ENCODE data around the gene CFB. TPM values are rescaled to one million over a fixed set of nuclear protein-coding genes. Genes with fewer than 3 reads are reported as not detected.

CFB gene
- total RNA-seq, 4 donors from 2014 or later = 9.0 to 59.7 (median 39.6) TPM

DNA sequence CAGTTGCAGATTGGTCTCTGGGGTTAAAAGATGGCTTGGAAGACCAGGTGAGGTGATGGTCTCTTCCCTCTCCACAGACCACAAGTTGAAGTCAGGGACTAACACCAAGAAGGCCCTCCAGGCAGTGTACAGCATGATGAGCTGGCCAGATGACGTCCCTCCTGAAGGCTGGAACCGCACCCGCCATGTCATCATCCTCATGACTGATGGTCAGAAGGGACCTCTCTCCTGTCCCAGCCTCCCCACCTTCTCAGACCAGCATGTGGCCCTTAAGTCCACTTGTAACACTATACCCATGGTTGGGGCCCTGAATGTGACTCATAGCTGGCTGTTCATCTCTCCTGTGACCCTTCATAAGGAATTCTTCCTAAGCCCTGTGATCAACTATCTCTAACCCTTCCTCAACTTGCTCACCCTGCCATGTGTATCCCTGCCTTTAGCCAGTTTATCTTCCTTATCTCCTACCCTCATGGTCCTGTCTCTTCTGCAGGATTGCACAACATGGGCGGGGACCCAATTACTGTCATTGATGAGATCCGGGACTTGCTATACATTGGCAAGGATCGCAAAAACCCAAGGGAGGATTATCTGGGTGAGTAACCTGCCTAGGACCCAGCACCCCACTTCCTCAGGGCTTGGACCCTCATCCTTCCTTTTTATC is 3.0 kb downstream of the CFB start:
- intact Hi-C loops (cut with DNase I; ENCODE audit: low total_unique reads) (no loop called here), in situ Hi-C loops (cut with MboI; ENCODE audit: low pct_ligation_motif_present in 1 of 4, low pct_unique_long_range_greater_than_20kb in 1 of 4, low sequenced_read_pairs in 3 of 4) (no loop called here)
- 72 to 84% methylated on average over 6 of the region's 6 CpGs for WGBS, 2 donors (ENCODE audit: low coverage in 1 of 2)
- Histone ChIP-seq H3K4me1 (peaks cover 8 to 23% (median 18%) of the 10 kb centered on the region in 4 donors), H3K4me3 (no peak overlapping the region), H3K9me3 (no peaks in the 10 kb centered on the region), H3K36me3 (peaks cover 0 to 12% (median 5%) of the 10 kb centered on the region in 4 donors), H3K27ac (no peak overlapping the region), H3K27me3 (no peaks in the 10 kb centered on the region)
- TF ChIP-seq POLR2A (IDR thresholded peaks at IDR 0.05) (peak; percentile 2), POLR2AphosphoS5 (IDR thresholded peaks at IDR 0.05) (no peak)
- no peak for DNase-seq

GRCh38 chr6:31949926-31950548 is 4.1 kb downstream of the CFB start:
- in situ Hi-C loops (cut with MboI; ENCODE audit: low pct_ligation_motif_present in 1 of 4, low pct_unique_long_range_greater_than_20kb in 1 of 4, low sequenced_read_pairs in 3 of 4) (loop anchor here in 3 of 4 donors (10.0 to 25.0 kb wide), 3 partner anchors 45 to 275 kb away; partner anchors contain the start of gene ZBTB12 (in 1 of the 3)), intact Hi-C loops (cut with DNase I; ENCODE audit: low total_unique reads) (loop anchor here (5.0 kb wide), 1 partner anchor 48 kb away; the partner anchor contains the start of gene ZBTB12)
- no peak overlapping the region for H3K4me3 ChIP-seq
- TF ChIP-seq, protein P1, sequence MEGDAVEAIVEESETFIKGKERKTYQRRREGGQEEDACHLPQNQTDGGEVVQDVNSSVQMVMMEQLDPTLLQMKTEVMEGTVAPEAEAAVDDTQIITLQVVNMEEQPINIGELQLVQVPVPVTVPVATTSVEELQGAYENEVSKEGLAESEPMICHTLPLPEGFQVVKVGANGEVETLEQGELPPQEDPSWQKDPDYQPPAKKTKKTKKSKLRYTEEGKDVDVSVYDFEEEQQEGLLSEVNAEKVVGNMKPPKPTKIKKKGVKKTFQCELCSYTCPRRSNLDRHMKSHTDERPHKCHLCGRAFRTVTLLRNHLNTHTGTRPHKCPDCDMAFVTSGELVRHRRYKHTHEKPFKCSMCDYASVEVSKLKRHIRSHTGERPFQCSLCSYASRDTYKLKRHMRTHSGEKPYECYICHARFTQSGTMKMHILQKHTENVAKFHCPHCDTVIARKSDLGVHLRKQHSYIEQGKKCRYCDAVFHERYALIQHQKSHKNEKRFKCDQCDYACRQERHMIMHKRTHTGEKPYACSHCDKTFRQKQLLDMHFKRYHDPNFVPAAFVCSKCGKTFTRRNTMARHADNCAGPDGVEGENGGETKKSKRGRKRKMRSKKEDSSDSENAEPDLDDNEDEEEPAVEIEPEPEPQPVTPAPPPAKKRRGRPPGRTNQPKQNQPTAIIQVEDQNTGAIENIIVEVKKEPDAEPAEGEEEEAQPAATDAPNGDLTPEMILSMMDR (IDR thresholded peaks at IDR 0.05) = no peak
- TF ChIP-seq POLR2AphosphoS5 (IDR thresholded peaks at IDR 0.05) = no peak
- no peak for TF ChIP-seq EP300 (IDR thresholded peaks at IDR 0.05; ENCODE audit: low read depth)
- TF ChIP-seq POLR2A (IDR thresholded peaks at IDR 0.05) = no peak
- peaks cover 0 to 23% (median 13%) of the 10 kb centered on the region in 4 donors for H3K36me3 ChIP-seq
- no peaks in the 10 kb centered on the region for H3K9me3 ChIP-seq
- no peaks in the 10 kb centered on the region for H3K27me3 ChIP-seq
- no peak for DNase-seq
- H3K27ac ChIP-seq = no peak overlapping the region
- WGBS, 2 donors (ENCODE audit: low coverage in 1 of 2) = 84 to 92% methylated on average over 6 to 7 of the region's 7 CpGs
- peaks cover 7 to 18% (median 15%) of the 10 kb centered on the region in 4 donors for H3K4me1 ChIP-seq

GRCh38 chr6:31952140-31952805 is 6.4 kb downstream of the CFB start:
- DNase-seq = peak; percentile 61
- no peaks in the 10 kb centered on the region for H3K9me3 ChIP-seq
- peaks cover 0 to 28% (median 15%) of the 10 kb centered on the region in 4 donors for H3K36me3 ChIP-seq
- 56% methylated on average over 5 of the region's 5 CpGs; no CpG with 5 or more reads in 1 of the 2 donors for WGBS, 2 donors (ENCODE audit: low coverage in 1 of 2)
- in situ Hi-C loops (cut with MboI; ENCODE audit: low pct_ligation_motif_present in 1 of 4, low pct_unique_long_range_greater_than_20kb in 1 of 4, low sequenced_read_pairs in 3 of 4) (loop anchor here in 3 of 4 donors (10.0 to 25.0 kb wide), 3 partner anchors 47 to 277 kb away; partner anchors contain the start of gene ZBTB12 (in 1 of the 3)), intact Hi-C loops (cut with DNase I; ENCODE audit: low total_unique reads) (loop anchor here (5.0 kb wide), 1 partner anchor 50 kb away; the partner anchor contains the start of gene ZBTB12)
- peaks cover 0 to under 1% (median 0%) of the 10 kb centered on the region in 4 donors for H3K4me1 ChIP-seq
- H3K27ac ChIP-seq = peak overlapping the region in 2 of 4 donors; percentile 47 to 54
- H3K27me3 ChIP-seq = no peaks in the 10 kb centered on the region
- TF ChIP-seq EP300 (IDR thresholded peaks at IDR 0.05; ENCODE audit: low read depth) = no peak
- no peak for TF ChIP-seq POLR2AphosphoS5 (IDR thresholded peaks at IDR 0.05)
- no peak for TF ChIP-seq POLR2A (IDR thresholded peaks at IDR 0.05)
- TF ChIP-seq, protein P1 (IDR thresholded peaks at IDR 0.05) = peak; percentile 65 to 74 (median 72)
- no peak overlapping the region for H3K4me3 ChIP-seq

DNA sequence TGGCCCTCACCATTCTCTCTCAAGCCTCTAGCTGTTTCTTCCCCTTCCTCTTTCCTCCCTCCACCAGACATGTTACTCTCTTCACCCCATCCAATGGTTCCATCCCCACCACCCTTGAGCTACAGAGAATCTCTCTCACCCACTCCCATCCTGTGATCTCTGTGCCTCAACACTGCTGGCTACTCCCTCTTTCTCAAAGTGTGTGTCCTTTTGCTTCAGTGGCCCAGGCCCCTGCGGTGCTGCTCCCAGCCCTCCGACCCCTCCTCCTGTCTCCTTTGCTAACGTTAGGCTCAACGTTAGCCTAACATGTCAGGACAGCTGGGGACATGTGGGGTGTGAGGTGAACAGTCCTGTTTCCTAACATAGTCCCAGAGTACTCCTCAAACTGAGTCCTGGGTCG is 7.0 kb downstream of the CFB start:
- no peak for TF ChIP-seq POLR2AphosphoS5 (IDR thresholded peaks at IDR 0.05)
- TF ChIP-seq POLR2A (IDR thresholded peaks at IDR 0.05) = no peak
- TF ChIP-seq, protein P1 (IDR thresholded peaks at IDR 0.05) = no peak
- no peak for TF ChIP-seq EP300 (IDR thresholded peaks at IDR 0.05; ENCODE audit: low read depth)
- in situ Hi-C loops (cut with MboI; ENCODE audit: low pct_ligation_motif_present in 1 of 4, low pct_unique_long_range_greater_than_20kb in 1 of 4, low sequenced_read_pairs in 3 of 4) (loop anchor here in 3 of 4 donors (10.0 to 25.0 kb wide), 3 partner anchors 48 to 278 kb away; partner anchors contain the start of gene ZBTB12 (in 1 of the 3)), intact Hi-C loops (cut with DNase I; ENCODE audit: low total_unique reads) (loop anchor here (5.0 kb wide), 1 partner anchor 51 kb away; the partner anchor contains the start of gene ZBTB12)
- Histone ChIP-seq H3K4me1 (peaks cover 2 to 6% (median 4%) of the 10 kb centered on the region in 4 donors), H3K9me3 (no peaks in the 10 kb centered on the region), H3K27ac (peak overlapping the region in 1 of 4 donors; percentile 47), H3K4me3 (no peak overlapping the region), H3K27me3 (no peaks in the 10 kb centered on the region), H3K36me3 (peaks cover 0 to 28% (median 15%) of the 10 kb centered on the region in 4 donors)
- WGBS, 2 donors (ENCODE audit: low coverage in 1 of 2) = 72% methylated on average over 5 of the region's 5 CpGs; no CpG with 5 or more reads in 1 of the 2 donors
- DNase-seq = no peak
